GM18867 (cell line): ENCODE data around the gene SLC25A45.
"Not testable (repeated sequence)": the region's sequence is repeated elsewhere in the genome, so short reads cannot be mapped to it uniquely, and the experiment has no call there.

Experiments used
- ATAC-seq: cut with Tn5 transposase; IDR thresholded peaks from one replicate; pipeline ENCODE4 v1.9.1; 2021; ENCODE audit warnings: mild to moderate bottlenecking, moderate library complexity; ENCODE audit not compliant: unreplicated experiment

Gene SLC25A45

DNA sequence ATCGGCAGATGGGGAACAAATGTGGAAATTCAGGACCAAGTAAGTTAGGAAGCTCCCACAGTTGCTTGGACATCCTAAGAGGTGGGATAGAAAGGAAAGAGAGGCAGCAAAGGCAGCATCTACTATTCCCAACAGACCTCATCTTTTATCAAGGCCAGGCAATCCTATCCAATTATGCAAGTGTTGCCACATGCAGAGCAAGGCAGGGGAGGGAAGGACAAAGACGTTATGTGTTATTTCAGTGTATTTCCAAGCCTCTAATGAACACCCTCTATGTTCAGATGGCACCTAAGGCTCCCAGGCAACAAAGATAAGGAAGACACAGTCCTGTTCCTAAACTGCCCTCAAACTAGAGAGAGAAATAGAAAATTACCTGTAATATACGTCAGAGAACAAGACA lies 18.7 kb downstream of the SLC25A45 start:
- ATAC-seq: no peak

DNA sequence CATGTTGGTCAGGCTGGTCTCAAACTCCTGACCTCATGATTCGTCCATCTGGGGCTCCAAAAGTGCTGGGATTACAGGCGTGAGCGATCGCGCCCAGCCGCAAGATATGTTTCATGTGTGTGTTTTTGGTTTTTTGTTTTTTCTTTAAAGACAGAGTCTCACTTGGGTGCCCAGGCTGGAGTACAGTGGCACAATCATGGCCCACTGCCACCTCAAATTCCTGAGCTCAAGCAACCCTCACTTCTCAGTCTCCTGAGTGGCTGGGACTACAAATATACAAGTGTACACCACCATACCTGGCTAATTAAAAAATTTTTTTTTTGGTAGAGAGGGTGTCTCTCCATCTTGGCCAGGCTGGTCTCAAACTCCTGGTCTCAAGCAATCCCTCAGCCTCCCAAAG lies 19.5 kb downstream of the SLC25A45 start:
- no peak for ATAC-seq

DNA sequence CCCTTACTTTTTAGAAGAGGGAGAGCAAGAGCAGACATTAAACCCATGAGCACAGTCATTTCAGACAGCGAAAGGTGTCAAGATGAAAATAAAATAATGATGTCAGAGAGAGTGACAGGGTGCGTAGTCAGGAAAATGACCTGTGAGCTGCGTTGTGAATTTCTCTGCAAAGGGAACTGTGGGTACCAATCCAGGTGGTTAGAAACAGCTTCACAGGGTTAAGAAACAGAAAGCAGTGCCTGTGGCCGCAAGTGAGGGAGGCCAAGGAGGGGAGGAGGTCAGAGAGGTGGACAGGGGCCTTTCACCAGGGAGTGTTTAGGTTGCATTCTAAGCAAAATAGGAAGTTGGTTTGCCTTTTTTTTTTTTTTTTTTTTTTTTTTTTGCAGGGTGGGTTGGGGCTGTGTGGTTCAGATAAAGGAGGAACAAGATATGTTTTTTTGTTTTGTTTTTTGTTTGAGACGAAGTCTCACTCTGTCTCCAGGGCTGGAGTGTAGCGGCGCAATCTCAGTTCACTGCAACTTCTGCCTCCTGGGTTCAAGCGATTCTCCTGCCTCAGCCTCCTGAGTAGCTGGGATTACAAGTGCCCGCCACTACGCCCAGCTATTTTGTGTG lies 20.0 kb downstream of the SLC25A45 start:
- ATAC-seq: peak; percentile 80

DNA sequence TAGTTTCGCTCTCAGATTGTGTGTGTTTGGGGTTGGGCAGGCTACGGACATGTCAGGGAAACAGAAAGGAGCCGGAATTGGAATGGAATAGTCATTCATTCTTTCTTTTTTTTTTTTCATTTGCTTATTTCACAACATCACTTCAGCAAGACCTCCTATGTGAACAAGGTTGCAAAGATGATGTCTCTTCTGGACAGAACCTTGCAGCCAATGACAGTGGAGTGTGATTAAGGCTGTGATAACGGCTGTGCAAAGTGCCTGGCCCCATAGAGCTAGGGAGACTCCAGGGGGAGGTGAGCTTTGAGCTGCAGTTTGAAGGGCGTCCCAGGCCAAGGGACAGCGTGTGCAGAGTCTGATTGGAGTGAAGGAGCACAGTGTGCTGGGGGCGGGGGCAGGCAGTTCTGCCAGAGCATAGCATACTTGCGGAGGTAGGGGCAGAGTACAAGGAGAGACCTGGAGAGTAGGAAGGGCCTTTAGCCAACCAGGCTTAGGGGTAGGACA lies 24.5 kb downstream of the SLC25A45 start:
- ATAC-seq: no peak

DNA sequence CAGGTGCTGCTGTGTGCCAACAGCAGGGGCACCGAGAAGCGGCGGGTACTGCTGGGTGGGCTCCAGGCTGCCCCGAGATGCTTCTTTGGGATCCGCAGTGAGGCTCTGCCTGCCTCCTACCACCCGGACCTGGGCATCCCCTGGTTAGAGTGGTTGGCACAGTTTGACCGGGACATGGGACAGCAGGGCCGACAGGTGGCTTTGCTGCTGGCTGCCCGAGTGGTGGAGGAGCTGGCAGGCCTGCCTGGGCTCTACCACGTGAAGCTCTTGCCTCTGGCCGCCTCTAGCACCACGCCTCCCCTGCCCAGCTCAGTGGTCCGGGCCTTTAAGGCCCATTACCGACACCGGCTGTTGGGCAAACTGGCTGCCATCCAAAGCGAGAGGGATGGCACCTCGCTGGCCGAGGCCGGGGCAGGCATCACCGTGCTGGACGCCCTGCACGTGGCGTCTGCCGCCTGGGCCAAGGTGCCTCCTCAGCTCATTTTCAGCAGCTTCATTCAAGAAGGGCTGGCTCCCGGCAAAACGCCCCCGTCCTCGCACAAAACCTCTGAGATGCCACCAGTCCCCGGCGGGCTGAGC lies 26.0 kb downstream of the SLC25A45 start:
- ATAC-seq: no peak

DNA sequence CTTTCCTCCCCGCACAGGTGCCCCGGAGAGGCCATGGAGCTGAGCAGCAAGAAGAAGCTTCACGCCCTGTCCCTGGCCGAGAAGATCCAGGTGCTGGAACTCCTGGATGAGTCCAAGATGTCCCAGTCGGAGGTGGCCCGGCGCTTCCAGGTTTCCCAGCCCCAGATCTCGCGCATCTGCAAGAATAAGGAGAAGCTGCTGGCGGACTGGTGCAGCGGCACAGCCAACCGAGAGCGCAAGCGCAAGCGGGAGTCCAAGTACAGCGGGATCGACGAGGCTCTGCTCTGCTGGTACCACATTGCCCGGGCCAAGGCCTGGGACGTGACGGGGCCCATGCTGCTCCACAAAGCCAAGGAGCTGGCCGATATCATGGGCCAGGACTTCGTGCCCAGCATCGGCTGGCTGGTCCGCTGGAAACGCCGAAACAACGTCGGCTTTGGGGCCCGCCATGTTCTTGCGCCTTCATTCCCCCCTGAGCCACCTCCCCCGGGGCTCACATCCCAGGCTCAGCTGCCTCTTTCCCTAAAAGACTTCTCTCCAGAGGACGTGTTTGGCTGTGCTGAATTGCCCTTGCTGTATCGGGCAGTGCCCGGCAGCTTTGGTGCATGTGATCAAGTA lies 26.6 kb downstream of the SLC25A45 start:
- no peak for ATAC-seq

DNA sequence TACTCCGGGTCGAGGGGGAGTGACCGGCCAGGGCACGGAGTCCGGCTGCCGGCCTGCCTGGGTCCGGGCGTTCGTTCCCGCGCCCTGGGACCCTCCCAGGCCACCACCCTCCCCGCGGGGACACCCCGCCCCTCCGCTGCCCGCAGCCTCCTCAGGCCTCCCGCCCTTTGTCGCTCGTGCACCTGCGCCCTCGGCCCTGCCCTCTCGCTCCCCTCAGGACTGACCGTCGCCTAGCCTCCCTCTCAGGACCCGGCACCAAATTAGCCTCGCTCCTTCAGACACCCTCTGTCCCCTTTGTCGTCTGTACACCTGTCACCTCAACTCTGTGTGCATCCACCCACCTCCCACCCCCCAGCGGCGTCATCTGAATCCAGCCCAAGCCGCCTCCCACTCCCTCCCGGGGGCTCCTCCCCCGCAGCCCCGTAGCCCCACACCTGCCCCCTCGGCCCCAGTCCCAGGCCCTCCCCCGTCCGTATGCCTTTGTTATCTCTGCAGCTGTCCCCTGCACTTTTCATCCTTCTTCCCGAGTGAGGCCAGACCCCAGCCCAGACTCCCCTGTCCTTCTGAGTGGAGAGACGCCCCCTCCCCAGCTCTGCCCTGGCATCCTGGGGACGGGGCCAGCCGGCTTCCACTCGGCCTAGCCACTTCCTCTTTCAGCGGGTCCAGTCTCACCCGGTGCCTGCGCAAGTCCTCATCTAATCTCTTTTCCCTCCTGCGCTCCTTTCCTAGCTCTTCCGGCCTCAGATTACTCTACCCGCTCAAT lies 27.3 kb downstream of the SLC25A45 start:
- peak; percentile 22 for ATAC-seq

DNA sequence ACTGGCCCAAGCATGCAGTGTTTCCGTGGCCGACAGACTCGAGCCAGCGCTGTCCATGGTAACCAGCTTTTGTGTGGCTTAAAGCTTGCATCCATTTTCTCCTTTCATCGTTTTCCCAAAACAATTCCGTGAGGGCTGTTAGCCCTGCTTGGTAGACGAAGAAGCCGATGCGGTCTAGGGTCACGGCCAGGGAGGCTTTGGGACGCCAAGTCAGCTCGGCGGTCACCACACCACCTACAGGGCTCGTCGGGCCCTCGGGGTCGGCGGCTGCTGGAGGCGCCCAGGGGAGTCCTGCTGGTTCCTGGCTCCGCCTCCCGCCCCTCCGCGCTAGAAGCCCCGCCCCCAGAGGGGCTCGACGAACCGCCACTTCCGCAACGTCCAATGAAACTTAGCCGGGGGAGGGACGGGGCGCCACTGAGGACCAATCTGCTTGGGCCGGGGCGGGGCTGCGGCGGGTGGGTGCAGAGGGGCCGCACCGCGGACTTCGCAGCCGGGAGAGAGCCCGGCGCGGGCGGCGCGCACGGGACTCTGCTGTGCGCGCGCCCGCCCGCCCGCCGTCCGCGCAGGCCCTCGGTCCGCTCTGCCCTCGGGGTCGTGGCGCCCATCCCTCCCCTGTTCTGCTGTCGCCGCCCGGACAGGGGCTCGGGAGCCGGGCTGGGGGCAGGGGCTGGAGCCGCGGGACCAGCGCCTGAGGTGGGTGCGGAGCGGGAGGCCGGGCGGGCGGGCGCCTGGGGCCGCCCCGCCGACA lies 28.0 kb downstream of the SLC25A45 start, which contains the start of gene TIGD3:
TSS of gene TIGD3 (plus strand) at position 487 of the 748 bp plus-strand sequence. CDS start 1,058 bp downstream, outside the sequence.
- peak; percentile 87 for ATAC-seq

DNA sequence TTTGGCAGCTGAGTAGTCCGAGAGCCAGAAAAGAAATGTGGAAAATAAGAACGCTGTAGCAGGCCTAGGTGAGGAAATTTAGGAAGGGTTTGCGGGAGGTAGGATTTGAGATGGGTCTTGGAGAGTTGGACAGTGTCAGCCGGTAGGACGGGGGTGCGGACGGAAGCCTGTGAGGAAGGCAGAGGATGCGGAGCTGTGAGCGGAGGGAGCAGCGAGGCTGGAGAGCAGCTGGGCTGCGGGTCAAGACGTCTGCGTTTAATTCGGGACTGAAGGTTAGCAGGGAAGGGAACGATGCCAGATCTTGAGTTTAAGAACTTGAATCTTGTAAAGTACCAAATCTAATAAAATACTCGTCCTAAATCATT lies 28.6 kb downstream of the SLC25A45 start:
- ATAC-seq: no peak

DNA sequence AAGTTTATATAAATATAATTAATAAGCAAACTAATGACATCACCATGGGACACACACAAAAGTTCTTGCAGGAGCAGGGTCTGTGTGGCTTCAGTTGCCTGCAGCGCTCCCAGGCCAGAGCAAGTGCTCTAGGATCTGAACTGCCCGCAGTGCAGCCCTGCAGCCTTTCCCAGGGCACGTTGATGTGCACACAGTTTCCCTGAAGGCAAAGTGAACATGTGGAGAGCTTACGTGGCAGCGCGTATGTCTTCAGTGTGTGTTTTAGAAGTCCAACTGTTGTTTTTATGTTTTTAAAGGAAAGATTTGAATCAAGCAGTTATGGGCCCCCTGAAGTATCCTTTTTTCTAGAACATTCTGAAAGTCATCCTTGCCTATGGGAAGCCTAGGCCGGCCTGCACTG lies 29.1 kb downstream of the SLC25A45 start:
- ATAC-seq: no peak

DNA sequence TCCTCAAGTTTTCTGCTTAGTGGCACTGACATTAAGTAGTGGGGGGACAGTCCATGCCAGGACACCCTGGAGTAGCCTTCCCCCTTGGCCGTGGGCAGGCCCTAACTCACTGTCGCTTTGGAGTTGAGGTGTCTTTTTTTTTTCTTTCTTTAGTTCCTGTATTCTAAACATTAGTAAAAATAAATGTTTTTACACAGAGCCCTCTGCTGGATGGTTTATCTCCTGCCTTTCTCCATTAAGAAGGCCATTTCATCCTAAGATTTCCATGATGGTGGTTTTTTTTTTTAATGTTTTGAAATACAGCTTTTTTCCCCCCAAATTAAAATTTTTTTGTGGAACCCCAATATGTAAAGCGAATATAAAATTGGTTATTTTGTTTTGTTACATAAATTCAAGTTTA lies 29.7 kb downstream of the SLC25A45 start:
- ATAC-seq: no peak

DNA sequence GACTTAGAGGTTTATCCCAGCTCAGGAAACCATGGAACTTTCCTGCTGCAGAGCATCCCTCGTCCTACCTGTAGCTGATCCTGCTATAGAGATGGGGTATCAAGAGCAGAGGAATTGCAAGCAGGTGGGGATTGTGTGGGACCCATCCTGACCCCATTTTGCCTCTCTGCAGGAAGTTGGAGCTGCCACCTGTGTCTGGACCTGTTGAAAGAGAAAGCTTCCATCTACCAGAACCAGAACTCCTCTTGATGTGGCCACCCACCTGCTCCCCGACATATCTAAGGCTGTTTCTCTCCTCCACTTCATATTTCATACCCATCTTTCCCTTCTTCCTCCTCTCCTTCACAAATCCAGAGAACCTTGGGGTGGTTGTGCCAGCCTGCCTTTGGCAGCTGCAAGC lies 30.9 kb downstream of the SLC25A45 start:
- no peak for ATAC-seq

DNA sequence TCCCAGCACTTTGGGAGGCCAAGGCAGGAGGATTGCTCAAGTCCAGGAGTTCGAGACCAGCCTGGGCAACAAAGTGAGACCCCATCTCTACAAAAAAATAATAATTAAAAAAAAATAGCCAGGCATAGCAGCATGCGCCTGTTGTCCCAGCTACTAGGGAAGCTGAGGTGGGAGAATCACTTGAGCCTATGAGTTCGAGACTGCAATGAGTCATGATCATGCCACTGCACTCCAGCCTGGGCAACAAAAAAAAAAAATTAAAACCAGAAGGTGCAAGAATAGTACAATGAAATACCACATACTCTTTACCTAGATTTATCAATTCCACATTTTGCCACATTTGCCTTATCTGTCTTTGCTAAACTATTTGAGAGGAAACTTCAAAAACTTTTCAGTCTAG lies 40.6 kb downstream of the SLC25A45 start:
- no peak for ATAC-seq

DNA sequence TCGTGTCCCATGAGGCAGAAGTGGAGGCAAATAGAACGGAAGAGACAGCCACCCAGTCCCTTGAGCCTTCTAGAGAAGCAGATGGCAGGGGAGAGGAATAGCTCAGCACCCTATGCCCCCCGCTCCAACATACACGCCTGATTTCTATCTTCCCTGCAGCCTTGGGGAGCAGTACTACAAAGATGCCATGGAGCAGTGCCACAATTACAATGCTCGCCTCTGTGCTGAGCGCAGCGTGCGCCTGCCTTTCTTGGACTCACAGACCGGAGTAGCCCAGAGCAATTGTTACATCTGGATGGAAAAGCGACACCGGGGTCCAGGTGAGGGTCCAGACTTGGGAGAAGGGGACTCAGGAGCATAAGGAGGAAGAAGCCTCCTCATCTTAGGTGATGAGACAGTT lies 42.2 kb downstream of the SLC25A45 start:
- ATAC-seq: no peak

DNA sequence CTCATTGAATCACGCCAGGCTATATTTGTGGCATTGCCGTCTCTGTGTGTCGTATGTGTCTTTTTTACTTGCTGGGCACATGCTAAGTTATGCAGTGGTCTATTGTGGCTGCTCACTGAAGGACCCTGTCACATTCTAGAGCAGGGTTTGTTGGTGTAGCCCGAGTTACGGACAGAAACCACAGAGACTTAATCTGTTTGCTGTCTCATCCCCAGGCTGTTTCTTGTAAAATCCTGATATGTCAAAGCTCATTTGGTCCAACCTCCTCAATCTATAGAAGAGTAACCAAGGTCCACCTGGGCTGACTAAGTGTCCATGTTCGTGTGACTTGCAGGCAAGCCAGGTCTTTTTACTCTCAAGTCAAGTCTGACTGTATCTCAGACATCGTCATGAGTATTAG lies 43.8 kb downstream of the SLC25A45 start:
- no peak for ATAC-seq

DNA sequence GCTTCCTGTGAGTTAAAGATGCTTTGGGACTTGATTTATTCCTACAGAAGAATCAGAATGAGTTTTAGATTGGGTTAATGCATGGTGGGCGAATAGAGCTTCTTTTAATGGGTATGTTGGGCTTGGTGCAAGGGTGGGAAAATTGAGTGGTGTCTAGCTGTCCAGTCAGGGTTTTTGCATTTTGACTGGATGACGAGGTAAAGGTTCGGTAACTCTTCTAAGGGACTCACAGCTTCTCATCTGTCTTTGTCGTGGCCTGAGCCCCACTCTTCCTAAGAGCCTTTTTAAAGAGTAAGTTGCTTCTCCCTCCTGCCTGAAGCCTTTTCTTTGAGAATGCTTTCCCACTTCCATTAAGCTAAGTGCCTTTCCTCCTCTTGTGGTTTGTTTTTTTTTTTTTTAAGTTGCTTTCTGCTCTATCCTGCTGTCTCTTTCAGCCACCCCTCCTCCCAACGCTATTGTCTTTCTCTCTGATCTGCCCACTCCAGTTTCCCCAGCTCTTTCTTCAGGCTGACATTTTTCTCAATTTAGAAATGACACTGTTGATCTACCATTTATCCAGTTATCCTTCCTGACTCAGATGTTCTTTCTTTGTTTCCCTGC lies 47.6 kb downstream of the SLC25A45 start:
- ATAC-seq: no peak

DNA sequence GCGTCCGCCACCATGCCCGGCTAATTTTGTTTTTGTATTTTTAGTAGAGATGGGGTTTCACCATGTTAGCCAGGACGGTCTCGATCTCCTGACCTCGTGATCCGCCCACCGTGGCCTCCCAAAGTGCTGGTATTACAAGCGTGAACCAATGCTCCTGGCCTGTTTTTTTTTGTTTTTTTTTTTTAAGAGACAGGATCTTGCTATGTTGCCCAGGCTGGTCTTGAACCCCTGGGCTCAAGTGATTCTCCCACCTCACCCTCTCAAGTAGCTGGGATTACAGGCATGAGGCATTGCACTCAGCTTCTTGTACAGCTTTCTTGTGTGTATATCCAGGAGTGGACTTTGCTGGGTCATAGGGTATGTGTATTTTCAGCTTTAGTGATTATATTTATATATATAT lies 49.9 kb downstream of the SLC25A45 start:
- ATAC-seq: not testable (repeated sequence)

DNA sequence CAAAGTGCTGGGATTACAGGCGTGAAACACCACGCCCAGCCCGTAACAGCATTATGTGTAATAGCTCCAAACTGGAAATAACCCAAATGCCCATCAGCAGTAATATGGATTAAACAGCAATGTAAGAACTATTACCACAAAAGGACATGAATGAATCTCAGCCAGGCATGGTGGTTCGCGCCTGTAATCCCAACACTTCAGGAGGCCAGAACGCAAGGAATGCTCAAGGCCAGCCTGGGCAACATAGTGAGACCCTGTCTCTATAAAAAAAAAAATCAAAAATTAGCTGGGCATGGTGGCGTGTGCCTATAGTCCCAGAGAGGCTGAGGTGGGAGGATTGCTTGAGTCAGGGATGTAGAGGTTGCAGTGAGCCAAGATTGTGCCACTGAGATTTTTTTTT lies 51.9 kb downstream of the SLC25A45 start:
- no peak for ATAC-seq

DNA sequence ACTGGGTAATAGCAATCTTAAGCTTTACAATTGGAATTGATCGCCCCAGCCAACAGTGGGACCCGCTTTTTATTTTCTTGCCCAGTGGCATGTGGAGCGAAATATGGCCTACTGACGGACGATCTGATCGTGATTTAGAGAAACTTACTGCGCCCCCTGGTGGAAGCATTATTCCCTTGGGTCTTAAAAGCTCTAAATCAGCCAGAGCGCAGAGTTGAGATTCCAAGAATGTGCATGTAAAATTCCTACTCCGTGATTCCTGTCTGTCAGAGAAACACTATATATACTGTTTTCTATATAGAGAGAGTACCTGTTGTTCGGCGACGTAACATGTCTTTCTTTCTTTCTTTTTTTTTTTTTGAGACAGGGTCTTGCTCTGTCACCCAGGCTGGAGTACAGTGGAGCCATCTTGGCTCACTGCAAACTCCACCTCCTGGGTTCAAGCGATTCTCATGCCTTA lies 52.5 kb downstream of the SLC25A45 start:
- no peak for ATAC-seq

DNA sequence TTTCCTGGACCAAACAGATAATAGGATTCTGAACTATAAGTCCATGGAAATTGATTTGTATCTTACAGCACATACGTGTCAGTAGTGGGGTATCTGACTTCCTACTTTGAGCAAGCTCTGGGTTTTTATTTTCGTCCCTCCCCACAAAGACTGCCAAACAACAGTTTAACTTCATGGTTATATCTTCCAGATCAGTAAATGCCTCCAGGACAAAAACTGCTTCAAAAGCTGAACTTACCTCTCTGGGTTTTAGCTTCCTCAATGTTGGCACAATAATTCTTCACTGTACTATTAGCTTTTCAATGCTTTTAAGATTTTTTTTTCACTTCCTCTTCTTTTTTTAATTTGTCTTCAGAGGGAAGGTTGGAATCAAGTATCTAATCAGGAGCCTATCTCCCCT lies 53.0 kb downstream of the SLC25A45 start:
- ATAC-seq: no peak
